SK-N-SH (cell line): Measurements from ENCODE around the gene GABRR2.

Experiments used
- POLR2AphosphoS5 ChIP-seq: IDR thresholded peaks from 2 replicates; pipeline ENCODE4 v1.6.1; 2012; ENCODE audit warnings: low read depth, low read length
- RAD21 ChIP-seq: IDR thresholded peaks from 2 replicates; pipeline ENCODE4 v1.6.1; 2012; ENCODE audit warnings: mild to moderate bottlenecking, low read length
- RCOR1 ChIP-seq: fragments of 150-350 bp; IDR thresholded peaks from 2 replicates; pipeline ENCODE4 v1.6.1; 2017; ENCODE audit warnings: antibody characterized with exemption, low read length
- TAF1 ChIP-seq: IDR thresholded peaks from 2 replicates; pipeline ENCODE4 v1.6.1; 2012; ENCODE audit warnings: low read depth, mild to moderate bottlenecking, low read length, moderate library complexity, borderline replicate concordance
- YY1 ChIP-seq: IDR thresholded peaks from 2 replicates; pipeline ENCODE4 v1.4.0; 2012; ENCODE audit warnings: low read depth, mild to moderate bottlenecking
- TF ChIP-seq, protein P1 (sequence below): fragments of 200-600 bp; sonication (generic); IDR thresholded peaks from 2 replicates; pipeline ENCODE4 v1.6.1; 2017; ENCODE audit warnings: antibody characterized with exemption, mild to moderate bottlenecking, moderate library complexity
- TF ChIP-seq, protein P2 (sequence below): IDR thresholded peaks from 2 replicates; pipeline ENCODE4 v1.4.0; 2012; ENCODE audit warnings: low read depth
- TF ChIP-seq, protein P3 (sequence below): fragments of 150-350 bp; IDR thresholded peaks from 2 replicates; pipeline ENCODE4 v1.6.1; 2017; ENCODE audit warnings: antibody characterized with exemption, low read length, low read depth, borderline replicate concordance

DNA sequence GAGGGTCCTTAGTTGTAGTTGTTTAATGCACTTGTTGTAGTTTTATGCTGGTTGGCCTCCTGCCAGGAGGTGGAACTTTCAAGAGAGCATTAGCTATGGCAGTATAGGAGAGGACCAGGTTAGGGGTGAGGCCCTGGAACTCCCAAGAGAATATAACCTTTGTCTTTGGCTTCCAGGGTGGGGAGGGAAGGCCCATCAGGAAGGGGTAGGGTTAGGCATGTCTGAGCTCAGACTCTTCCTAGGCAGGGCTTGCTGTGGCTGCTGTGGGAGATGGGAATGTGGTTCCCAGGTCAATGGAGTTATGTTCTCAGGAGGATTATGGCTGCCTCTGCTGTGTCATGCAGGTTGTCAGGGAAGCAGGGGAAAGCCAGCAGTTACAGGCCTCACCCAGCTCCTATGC, 77.9 kb downstream of the GABRR2 start:
- TF ChIP-seq TAF1 (no peak), YY1 (no peak), POLR2AphosphoS5 (no peak), RCOR1 (no peak), RAD21 (no peak)
- TF ChIP-seq, protein P1, sequence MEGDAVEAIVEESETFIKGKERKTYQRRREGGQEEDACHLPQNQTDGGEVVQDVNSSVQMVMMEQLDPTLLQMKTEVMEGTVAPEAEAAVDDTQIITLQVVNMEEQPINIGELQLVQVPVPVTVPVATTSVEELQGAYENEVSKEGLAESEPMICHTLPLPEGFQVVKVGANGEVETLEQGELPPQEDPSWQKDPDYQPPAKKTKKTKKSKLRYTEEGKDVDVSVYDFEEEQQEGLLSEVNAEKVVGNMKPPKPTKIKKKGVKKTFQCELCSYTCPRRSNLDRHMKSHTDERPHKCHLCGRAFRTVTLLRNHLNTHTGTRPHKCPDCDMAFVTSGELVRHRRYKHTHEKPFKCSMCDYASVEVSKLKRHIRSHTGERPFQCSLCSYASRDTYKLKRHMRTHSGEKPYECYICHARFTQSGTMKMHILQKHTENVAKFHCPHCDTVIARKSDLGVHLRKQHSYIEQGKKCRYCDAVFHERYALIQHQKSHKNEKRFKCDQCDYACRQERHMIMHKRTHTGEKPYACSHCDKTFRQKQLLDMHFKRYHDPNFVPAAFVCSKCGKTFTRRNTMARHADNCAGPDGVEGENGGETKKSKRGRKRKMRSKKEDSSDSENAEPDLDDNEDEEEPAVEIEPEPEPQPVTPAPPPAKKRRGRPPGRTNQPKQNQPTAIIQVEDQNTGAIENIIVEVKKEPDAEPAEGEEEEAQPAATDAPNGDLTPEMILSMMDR: no peak
- TF ChIP-seq, protein P2, sequence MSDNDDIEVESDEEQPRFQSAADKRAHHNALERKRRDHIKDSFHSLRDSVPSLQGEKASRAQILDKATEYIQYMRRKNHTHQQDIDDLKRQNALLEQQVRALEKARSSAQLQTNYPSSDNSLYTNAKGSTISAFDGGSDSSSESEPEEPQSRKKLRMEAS: no peak
- TF ChIP-seq, protein P3, sequence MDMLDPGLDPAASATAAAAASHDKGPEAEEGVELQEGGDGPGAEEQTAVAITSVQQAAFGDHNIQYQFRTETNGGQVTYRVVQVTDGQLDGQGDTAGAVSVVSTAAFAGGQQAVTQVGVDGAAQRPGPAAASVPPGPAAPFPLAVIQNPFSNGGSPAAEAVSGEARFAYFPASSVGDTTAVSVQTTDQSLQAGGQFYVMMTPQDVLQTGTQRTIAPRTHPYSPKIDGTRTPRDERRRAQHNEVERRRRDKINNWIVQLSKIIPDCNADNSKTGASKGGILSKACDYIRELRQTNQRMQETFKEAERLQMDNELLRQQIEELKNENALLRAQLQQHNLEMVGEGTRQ: no peak
